ENCODE results near the gene WNT8A.

- TF ChIP-seq, protein P1, sequence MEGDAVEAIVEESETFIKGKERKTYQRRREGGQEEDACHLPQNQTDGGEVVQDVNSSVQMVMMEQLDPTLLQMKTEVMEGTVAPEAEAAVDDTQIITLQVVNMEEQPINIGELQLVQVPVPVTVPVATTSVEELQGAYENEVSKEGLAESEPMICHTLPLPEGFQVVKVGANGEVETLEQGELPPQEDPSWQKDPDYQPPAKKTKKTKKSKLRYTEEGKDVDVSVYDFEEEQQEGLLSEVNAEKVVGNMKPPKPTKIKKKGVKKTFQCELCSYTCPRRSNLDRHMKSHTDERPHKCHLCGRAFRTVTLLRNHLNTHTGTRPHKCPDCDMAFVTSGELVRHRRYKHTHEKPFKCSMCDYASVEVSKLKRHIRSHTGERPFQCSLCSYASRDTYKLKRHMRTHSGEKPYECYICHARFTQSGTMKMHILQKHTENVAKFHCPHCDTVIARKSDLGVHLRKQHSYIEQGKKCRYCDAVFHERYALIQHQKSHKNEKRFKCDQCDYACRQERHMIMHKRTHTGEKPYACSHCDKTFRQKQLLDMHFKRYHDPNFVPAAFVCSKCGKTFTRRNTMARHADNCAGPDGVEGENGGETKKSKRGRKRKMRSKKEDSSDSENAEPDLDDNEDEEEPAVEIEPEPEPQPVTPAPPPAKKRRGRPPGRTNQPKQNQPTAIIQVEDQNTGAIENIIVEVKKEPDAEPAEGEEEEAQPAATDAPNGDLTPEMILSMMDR (IDR thresholded peaks at IDR 0.05): no peak
- TF ChIP-seq POLR2A (IDR thresholded peaks at IDR 0.05): no peak
- TF ChIP-seq EP300 (IDR thresholded peaks at IDR 0.05; ENCODE audit: low read depth): no peak
These were observed 30.3 kb upstream of the WNT8A start for GRCh38 chr5:138053554-138053953.

Measured in transverse colon (tissue), 3 donors.